Measurements from ENCODE around the gene CELF2. TPM values are rescaled to one million over a fixed set of nuclear protein-coding genes. Genes with fewer than 3 reads are reported as not detected.

Gene CELF2
- total RNA-seq, 1 experiment from 2014 or later, result 28.7 TPM

GRCh38 chr10:11235771-11236170 is 218.1 kb downstream of the CELF2 start:
- Histone ChIP-seq H3K4me1 (ENCODE audit: insufficient read depth, low read length) (no peaks in the 10 kb centered on the region), H3K9me3 (ENCODE audit: control insufficient read depth, low read depth, low read length) (no peaks in the 10 kb centered on the region), H3K23me2 (ENCODE audit: insufficient read length, low read depth, low read length, poor library complexity, severe bottlenecking) (no peaks in the 10 kb centered on the region), H2BK20ac (ENCODE audit: low read depth, low read length, poor library complexity, severe bottlenecking) (no peak overlapping the region), H3K27ac (ENCODE audit: insufficient read length, low read depth, low read length) (no peak overlapping the region), H4K5ac (ENCODE audit: insufficient read length, low read depth, low read length) (no peak overlapping the region), H3K4me2 (ENCODE audit: insufficient read depth, insufficient read length, low read length) (no peak overlapping the region), H4K91ac (ENCODE audit: insufficient read length, low read depth, low read length) (no peak overlapping the region), H2BK12ac (ENCODE audit: insufficient read length, low read depth, low read length) (no peak overlapping the region), H4K8ac (replicated peaks; ENCODE audit: insufficient read length, low read depth, low read length) (no peak overlapping the region), H3K79me1 (ENCODE audit: insufficient read depth, low read depth, low read length, poor library complexity, severe bottlenecking) (no peaks in the 10 kb centered on the region), H3K79me2 (ENCODE audit: insufficient read depth, low read length) (no peaks in the 10 kb centered on the region), H3K27me3 (ENCODE audit: insufficient read depth, low read length) (no peaks in the 10 kb centered on the region), H3K56ac (ENCODE audit: insufficient read length, low read depth, low read length) (no peak overlapping the region), H4K20me1 (ENCODE audit: control insufficient read depth, insufficient read depth, insufficient read length) (no peaks in the 10 kb centered on the region), H2BK15ac (ENCODE audit: low read depth, low read length) (no peak overlapping the region), H3T11ph (ENCODE audit: low read length) (no peak overlapping the region), H3K14ac (ENCODE audit: insufficient read depth, low read length) (no peak overlapping the region), H3K23ac (ENCODE audit: insufficient read length, low read depth, low read length) (no peak overlapping the region), H2AK5ac (ENCODE audit: insufficient read length, low read length) (no peak overlapping the region), H3K9ac (ENCODE audit: extremely low read depth, insufficient read length, low read length) (no peak overlapping the region), H3K4ac (ENCODE audit: low read depth, low read length) (no peak overlapping the region), H2AFZ (ENCODE audit: low read length) (no peak overlapping the region), H2BK120ac (ENCODE audit: low read depth, low read length, poor library complexity, severe bottlenecking) (no peak overlapping the region), H2BK5ac (ENCODE audit: insufficient read length, low read length) (no peak overlapping the region), H3K18ac (ENCODE audit: insufficient read length, low read depth, low read length) (no peak overlapping the region)
- no peaks in the 10 kb centered on the region for H3K4me1 Mint-ChIP-seq
- no CpG with 5 or more reads among the region's 4 CpGs for WGBS (ENCODE audit: extremely low coverage, insufficient read length, low lambda C conversion rate)
- peaks cover 0 to 3% (median 0%) of the 10 kb centered on the region in 3 experiments; a peak in 1 of 7 replicates for H3K36me3 Mint-ChIP-seq (ENCODE audit: insufficient read depth in 1 of 3, low read depth in 3 of 3)
- H3K4me3 Mint-ChIP-seq, result no peak overlapping the region
- TF ChIP-seq CTCF (conservative IDR thresholded peaks at IDR 0.05), result no peak
- no peak overlapping the region for H3K27ac Mint-ChIP-seq
- no peaks in the 10 kb centered on the region for H3K27me3 Mint-ChIP-seq (ENCODE audit: low read depth)
- no peaks in the 10 kb centered on the region for H3K9me3 Mint-ChIP-seq
- DNase-seq, result no peak
